Vagina (tissue), 2 donors: ENCODE data around the gene SYNE1. TPM values are rescaled to one million over a fixed set of nuclear protein-coding genes. Genes with fewer than 3 reads are reported as not detected.

Source experiments
- DNase-seq, 2 donors: peaks; one replicate each; pipeline ENCODE4 v3.0.0-alpha.2; 2017; ENCODE audit errors: extremely low spot score in 2 of 2
- H3K27ac ChIP-seq: fragments of 200-600 bp; sonication (generic); one replicate; pipeline ENCODE4 v1.5.1; 2019
- H3K27me3 ChIP-seq: fragments of 200-600 bp; sonication (generic); one replicate; pipeline ENCODE4 v1.5.1; 2019
- H3K36me3 ChIP-seq, 2 donors: fragments of 200-600 bp; sonication (generic); one replicate each; pipeline ENCODE4 v1.5.1; 2017 to 2019
- H3K4me1 ChIP-seq: fragments of 200-600 bp; sonication (generic); one replicate; pipeline ENCODE4 v1.5.1; 2019
- H3K4me3 ChIP-seq, 2 donors: fragments of 200-600 bp; sonication (generic); 1 replicate in 1 of 2; 2 replicates in 1 of 2; pipeline ENCODE4 v1.5.1; 2016 to 2019
- H3K9me3 ChIP-seq: fragments of 200-600 bp; sonication (generic); one replicate; pipeline ENCODE4 v1.5.1; 2019
- CTCF ChIP-seq, 3 experiments: fragments of 450-650 bp in 2 of 3; fragments of 200-600 bp in 1 of 3; sonication (generic) in 1 of 3; IDR thresholded peaks; one replicate each; pipeline ENCODE4 v1.5.1; 2017 to 2019; ENCODE audit warnings: antibody characterized with exemption in 3 of 3, mild to moderate bottlenecking in 2 of 3, moderate library complexity in 2 of 3
- POLR2A ChIP-seq, 2 donors: fragments of 450-650 bp; IDR thresholded peaks; one replicate each; pipeline ENCODE4 v1.6.1; 2017; ENCODE audit warnings: antibody characterized with exemption in 2 of 2, mild to moderate bottlenecking in 2 of 2, moderate library complexity in 2 of 2
- POLR2AphosphoS5 ChIP-seq, 2 donors: sonication (generic); formaldehyde crosslinking; IDR thresholded peaks; one replicate each; pipeline ENCODE4 v1.9.0; 2017; ENCODE audit warnings: antibody characterized with exemption in 2 of 2, mild to moderate bottlenecking in 2 of 2, low read depth in 1 of 2; ENCODE audit not compliant: insufficient read depth in 1 of 2
- intact Hi-C: fragments of 100-400 bp; cut with DNase I; formaldehyde crosslinking; loops from one replicate; pipeline ENCODE4 v1.15.1; 2023
- total RNA-seq: library from RNA; depleted of rRNA; stranded (reverse); fragments of >200 nt; gene quantifications from one replicate; pipeline ENCODE4 v1.2.3, GENCODE V29; 2016

Gene SYNE1
- total RNA-seq, 1 donor from 2014 or later = 81.5 TPM

DNA sequence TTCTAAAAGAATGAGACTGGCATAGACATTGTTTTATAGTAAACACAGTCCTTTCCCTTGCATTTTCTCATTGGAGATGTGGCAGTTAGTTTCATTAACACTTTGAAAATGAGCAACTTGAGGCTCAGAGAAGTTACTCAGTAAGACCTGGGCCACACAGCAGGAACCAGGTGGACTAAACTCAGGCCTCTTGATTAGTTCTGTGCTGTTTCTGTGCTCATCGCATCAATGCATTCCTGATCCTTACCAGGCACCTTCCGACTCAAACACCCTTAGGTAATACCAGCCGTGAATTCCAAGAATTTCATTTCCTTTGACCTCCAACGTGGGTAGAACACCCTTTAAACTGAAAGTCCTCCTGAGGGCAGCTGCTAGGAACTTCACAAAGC is 466.9 kb downstream of the SYNE1 start:
- no peak for DNase-seq
- TF ChIP-seq POLR2A (IDR thresholded peaks at IDR 0.05) (no peak), POLR2AphosphoS5 (IDR thresholded peaks at IDR 0.05; ENCODE audit: insufficient read depth in 1 of 2, low read depth in 1 of 2) (no peak), CTCF (IDR thresholded peaks at IDR 0.05) (no peak)
- peaks cover 0 to 12% of the 10 kb centered on the region in 2 donors for H3K36me3 ChIP-seq
- no peaks in the 10 kb centered on the region for H3K9me3 ChIP-seq
- H3K27me3 ChIP-seq = no peaks in the 10 kb centered on the region
- peaks cover 7% of the 10 kb centered on the region for H3K4me1 ChIP-seq
- peak overlapping the region; percentile 37 for H3K27ac ChIP-seq
- no peak overlapping the region for H3K4me3 ChIP-seq
- intact Hi-C loops = no loop called here

GRCh38 chr6:152167641-152168603 is 469.2 kb downstream of the SYNE1 start:
- peaks cover 7% of the 10 kb centered on the region for H3K4me1 ChIP-seq
- DNase-seq = no peak
- H3K36me3 ChIP-seq = peaks cover 0 to 7% of the 10 kb centered on the region in 2 donors
- no peak overlapping the region for H3K4me3 ChIP-seq
- no peaks in the 10 kb centered on the region for H3K27me3 ChIP-seq
- intact Hi-C loops = no loop called here
- H3K27ac ChIP-seq = no peak overlapping the region
- no peaks in the 10 kb centered on the region for H3K9me3 ChIP-seq
- no peak for TF ChIP-seq POLR2AphosphoS5 (IDR thresholded peaks at IDR 0.05; ENCODE audit: insufficient read depth in 1 of 2, low read depth in 1 of 2)
- TF ChIP-seq CTCF (IDR thresholded peaks at IDR 0.05) = no peak
- TF ChIP-seq POLR2A (IDR thresholded peaks at IDR 0.05) = no peak

DNA sequence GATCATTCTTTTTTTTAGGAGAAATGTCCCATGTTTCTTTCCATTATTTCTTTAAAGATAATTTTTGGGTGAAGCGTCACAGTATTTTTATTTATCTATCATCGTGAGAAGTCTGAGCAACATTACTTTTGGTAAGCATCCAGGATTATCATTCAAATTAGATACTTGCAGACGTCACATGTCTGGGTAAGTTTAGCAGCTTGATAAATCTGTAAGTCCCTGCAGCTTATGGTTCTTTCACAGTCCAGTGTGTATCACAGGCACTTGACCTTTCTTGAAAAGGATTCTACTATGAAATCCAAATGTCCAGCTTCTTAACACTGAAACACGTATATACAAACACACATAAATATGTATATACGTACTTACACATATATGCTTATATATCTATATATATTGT is 470.3 kb downstream of the SYNE1 start:
- H3K9me3 ChIP-seq = no peaks in the 10 kb centered on the region
- DNase-seq = no peak
- intact Hi-C loops = no loop called here
- TF ChIP-seq POLR2AphosphoS5 (IDR thresholded peaks at IDR 0.05; ENCODE audit: insufficient read depth in 1 of 2, low read depth in 1 of 2) (no peak), POLR2A (IDR thresholded peaks at IDR 0.05) (no peak), CTCF (IDR thresholded peaks at IDR 0.05) (no peak)
- no peak overlapping the region for H3K27ac ChIP-seq
- H3K36me3 ChIP-seq = peaks cover 0 to 11% of the 10 kb centered on the region in 2 donors
- H3K4me3 ChIP-seq = no peak overlapping the region
- no peaks in the 10 kb centered on the region for H3K27me3 ChIP-seq
- peaks cover 7% of the 10 kb centered on the region for H3K4me1 ChIP-seq

- Histone ChIP-seq H3K4me3 (no peak overlapping the region), H3K9me3 (no peaks in the 10 kb centered on the region), H3K27ac (no peak overlapping the region), H3K36me3 (peaks cover 0 to 13% of the 10 kb centered on the region in 2 donors), H3K4me1 (peaks cover 7% of the 10 kb centered on the region), H3K27me3 (no peaks in the 10 kb centered on the region)
- DNase-seq = no peak
- TF ChIP-seq POLR2A (IDR thresholded peaks at IDR 0.05) (no peak), CTCF (IDR thresholded peaks at IDR 0.05) (no peak), POLR2AphosphoS5 (IDR thresholded peaks at IDR 0.05; ENCODE audit: insufficient read depth in 1 of 2, low read depth in 1 of 2) (no peak)
- intact Hi-C loops = no loop called here
Measured at GRCh38 chr6:152166497-152166896, 470.7 kb downstream of the SYNE1 start.

- intact Hi-C loops = no loop called here
- no peak overlapping the region for H3K4me3 ChIP-seq
- H3K36me3 ChIP-seq = peaks cover 0 to 6% of the 10 kb centered on the region in 2 donors
- TF ChIP-seq POLR2A (IDR thresholded peaks at IDR 0.05) = no peak
- no peak for TF ChIP-seq CTCF (IDR thresholded peaks at IDR 0.05)
- TF ChIP-seq POLR2AphosphoS5 (IDR thresholded peaks at IDR 0.05; ENCODE audit: insufficient read depth in 1 of 2, low read depth in 1 of 2) = no peak
- H3K4me1 ChIP-seq = peaks cover 7% of the 10 kb centered on the region
- H3K27me3 ChIP-seq = no peaks in the 10 kb centered on the region
- no peaks in the 10 kb centered on the region for H3K9me3 ChIP-seq
- H3K27ac ChIP-seq = no peak overlapping the region
- no peak for DNase-seq
Measured at GRCh38 chr6:152164957-152165356, 472.2 kb downstream of the SYNE1 start.
